ENCODE data around the gene TBC1D22A. TPM values are rescaled to one million over a fixed set of nuclear protein-coding genes. Genes with fewer than 3 reads are reported as not detected.

The TBC1D22A gene
- total RNA-seq, 2 donors from 2014 or later = 28.9 to 31.3 TPM

DNA sequence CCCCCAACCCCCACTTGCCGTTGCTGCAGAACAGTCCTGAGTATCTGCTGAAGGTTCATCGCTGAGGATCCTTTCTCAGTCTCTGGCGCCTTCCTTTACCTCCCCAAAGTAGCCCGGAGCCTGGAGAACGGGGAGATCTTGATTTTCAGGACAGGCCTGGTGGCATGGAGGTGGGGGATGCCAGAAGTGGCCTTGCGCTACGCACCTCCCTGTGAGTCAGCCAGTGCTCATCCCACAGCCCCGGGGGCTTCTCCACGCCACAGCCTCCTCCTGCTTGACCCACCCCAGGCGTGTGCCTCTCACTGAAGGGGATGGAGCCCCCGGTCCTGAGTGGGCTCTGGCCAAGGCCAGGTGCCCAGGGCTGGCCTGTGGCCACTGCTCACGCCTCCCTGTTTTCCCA is 339.6 kb downstream of the TBC1D22A start:
- TF ChIP-seq, protein P1, sequence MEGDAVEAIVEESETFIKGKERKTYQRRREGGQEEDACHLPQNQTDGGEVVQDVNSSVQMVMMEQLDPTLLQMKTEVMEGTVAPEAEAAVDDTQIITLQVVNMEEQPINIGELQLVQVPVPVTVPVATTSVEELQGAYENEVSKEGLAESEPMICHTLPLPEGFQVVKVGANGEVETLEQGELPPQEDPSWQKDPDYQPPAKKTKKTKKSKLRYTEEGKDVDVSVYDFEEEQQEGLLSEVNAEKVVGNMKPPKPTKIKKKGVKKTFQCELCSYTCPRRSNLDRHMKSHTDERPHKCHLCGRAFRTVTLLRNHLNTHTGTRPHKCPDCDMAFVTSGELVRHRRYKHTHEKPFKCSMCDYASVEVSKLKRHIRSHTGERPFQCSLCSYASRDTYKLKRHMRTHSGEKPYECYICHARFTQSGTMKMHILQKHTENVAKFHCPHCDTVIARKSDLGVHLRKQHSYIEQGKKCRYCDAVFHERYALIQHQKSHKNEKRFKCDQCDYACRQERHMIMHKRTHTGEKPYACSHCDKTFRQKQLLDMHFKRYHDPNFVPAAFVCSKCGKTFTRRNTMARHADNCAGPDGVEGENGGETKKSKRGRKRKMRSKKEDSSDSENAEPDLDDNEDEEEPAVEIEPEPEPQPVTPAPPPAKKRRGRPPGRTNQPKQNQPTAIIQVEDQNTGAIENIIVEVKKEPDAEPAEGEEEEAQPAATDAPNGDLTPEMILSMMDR (IDR thresholded peaks at IDR 0.05) = no peak
- H3K9me3 ChIP-seq = no peaks in the 10 kb centered on the region

DNA sequence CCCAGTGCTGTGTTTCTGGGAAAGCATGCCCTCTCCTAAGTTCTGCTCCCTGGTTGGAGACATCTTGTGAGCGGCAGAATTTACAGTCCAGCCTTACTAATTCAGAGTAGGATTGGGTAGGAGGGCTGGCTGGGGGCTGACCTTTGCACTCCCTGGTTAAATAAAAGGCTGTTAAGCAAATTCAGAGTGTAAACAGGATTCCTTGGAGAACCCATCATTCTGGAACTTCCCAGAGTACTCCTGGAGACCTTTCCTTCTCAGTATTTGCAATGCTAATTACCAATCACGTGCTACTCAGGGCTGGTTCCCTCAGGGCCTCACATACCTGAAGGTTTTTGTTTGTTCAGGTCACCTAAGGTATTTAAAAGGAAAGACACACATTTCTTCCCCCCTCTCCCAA is 340.2 kb downstream of the TBC1D22A start:
- no peak for ATAC-seq (ENCODE audit: insufficient number of reproducible peaks, low FRiP score, low read depth)
- TF ChIP-seq, protein P1 (IDR thresholded peaks at IDR 0.05) = no peak

More for the DNA sequence above, 339.6 kb downstream of the TBC1D22A start:
- Histone ChIP-seq H3K36me3 (no peaks in the 10 kb centered on the region), H3K27me3 (replicated peaks; ENCODE audit: insufficient read depth) (no peaks in the 10 kb centered on the region), H3K4me1 (ENCODE audit: control insufficient read depth in 1 of 2, low read depth in 2 of 2) (no peaks in the 10 kb centered on the region), H3K4me3 (no peak overlapping the region), H3K27ac (no peak overlapping the region)
- ATAC-seq (ENCODE audit: insufficient number of reproducible peaks, low FRiP score, low read depth) (no peak), DNase-seq (ENCODE audit: low spot score) (no peak)

GRCh38 chr22:47105085-47105484 is 342.6 kb downstream of the TBC1D22A start:
- H3K36me3 ChIP-seq = no peaks in the 10 kb centered on the region
- H3K4me1 ChIP-seq (ENCODE audit: control insufficient read depth in 1 of 2, low read depth in 2 of 2) = no peaks in the 10 kb centered on the region
- H3K4me3 ChIP-seq = no peak overlapping the region
- no peaks in the 10 kb centered on the region for H3K9me3 ChIP-seq
- ATAC-seq (ENCODE audit: insufficient number of reproducible peaks, low FRiP score, low read depth) = no peak
- no peaks in the 10 kb centered on the region for H3K27me3 ChIP-seq (replicated peaks; ENCODE audit: insufficient read depth)
- no peak for DNase-seq (ENCODE audit: low spot score)
- TF ChIP-seq, protein P1 (IDR thresholded peaks at IDR 0.05) = no peak
- no peak overlapping the region for H3K27ac ChIP-seq

More for the DNA sequence above, 340.2 kb downstream of the TBC1D22A start:
- DNase-seq (ENCODE audit: low spot score) = no peak
- no peaks in the 10 kb centered on the region for H3K9me3 ChIP-seq
- no peaks in the 10 kb centered on the region for H3K4me1 ChIP-seq (ENCODE audit: control insufficient read depth in 1 of 2, low read depth in 2 of 2)
- H3K27ac ChIP-seq = no peak overlapping the region
- H3K4me3 ChIP-seq = no peak overlapping the region
- no peaks in the 10 kb centered on the region for H3K36me3 ChIP-seq
- H3K27me3 ChIP-seq (replicated peaks; ENCODE audit: insufficient read depth) = no peaks in the 10 kb centered on the region

GRCh38 chr22:47106806-47107205 is 344.4 kb downstream of the TBC1D22A start:
- no peak overlapping the region for H3K27ac ChIP-seq
- H3K27me3 ChIP-seq (replicated peaks; ENCODE audit: insufficient read depth) = no peaks in the 10 kb centered on the region
- no peaks in the 10 kb centered on the region for H3K9me3 ChIP-seq
- no peak for DNase-seq (ENCODE audit: low spot score)
- ATAC-seq (ENCODE audit: insufficient number of reproducible peaks, low FRiP score, low read depth) = no peak
- TF ChIP-seq, protein P1 (IDR thresholded peaks at IDR 0.05) = no peak
- H3K36me3 ChIP-seq = no peaks in the 10 kb centered on the region
- no peaks in the 10 kb centered on the region for H3K4me1 ChIP-seq (ENCODE audit: control insufficient read depth in 1 of 2, low read depth in 2 of 2)
- H3K4me3 ChIP-seq = no peak overlapping the region

GRCh38 chr22:47107431-47107830 is 345.0 kb downstream of the TBC1D22A start:
- TF ChIP-seq, protein P1 (IDR thresholded peaks at IDR 0.05) = no peak
- Histone ChIP-seq H3K9me3 (no peaks in the 10 kb centered on the region), H3K27me3 (replicated peaks; ENCODE audit: insufficient read depth) (no peaks in the 10 kb centered on the region), H3K27ac (no peak overlapping the region), H3K4me1 (ENCODE audit: control insufficient read depth in 1 of 2, low read depth in 2 of 2) (no peaks in the 10 kb centered on the region), H3K4me3 (no peak overlapping the region), H3K36me3 (no peaks in the 10 kb centered on the region)
- ATAC-seq (ENCODE audit: insufficient number of reproducible peaks, low FRiP score, low read depth) (no peak), DNase-seq (ENCODE audit: low spot score) (no peak)
